H9 (cell line): ENCODE data around the gene ATOX1. TPM values are rescaled to one million over a fixed set of nuclear protein-coding genes. Genes with fewer than 3 reads are reported as not detected.

Experiments used
- DNase-seq: peaks from one replicate; pipeline ENCODE4 v3.0.0-alpha.2; 2017
- H2AFZ ChIP-seq: one replicate; pipeline ENCODE4 v1.6.1; 2013; ENCODE audit warnings: mild to moderate bottlenecking, low read length, control low read depth, moderate library complexity
- H2AK5ac ChIP-seq: 2 replicates; pipeline ENCODE4 v1.6.1; 2013; ENCODE audit warnings: low read length, control low read depth, mixed read lengths; ENCODE audit not compliant: insufficient read length
- H2BK120ac ChIP-seq: one replicate; pipeline ENCODE4 v1.6.1; 2013; ENCODE audit warnings: low read depth, mild to moderate bottlenecking, low read length, control low read depth, inconsistent platforms; ENCODE audit not compliant: poor library complexity, severe bottlenecking
- H2BK12ac ChIP-seq: 2 replicates; pipeline ENCODE4 v1.6.1; 2013; ENCODE audit warnings: low read length, control low read depth, mixed read lengths, low read depth; ENCODE audit not compliant: insufficient read length
- H2BK15ac ChIP-seq: 2 replicates; pipeline ENCODE4 v1.6.1; 2013; ENCODE audit warnings: low read depth, low read length, control low read depth
- H2BK20ac ChIP-seq: one replicate; pipeline ENCODE4 v1.6.1; 2013; ENCODE audit warnings: low read depth, mild to moderate bottlenecking, low read length, control low read depth, inconsistent platforms; ENCODE audit not compliant: poor library complexity, severe bottlenecking
- H2BK5ac ChIP-seq: 2 replicates; pipeline ENCODE4 v1.6.1; 2013; ENCODE audit warnings: low read length, control low read depth, mixed read lengths; ENCODE audit not compliant: insufficient read length
- H3K14ac ChIP-seq: 2 replicates; pipeline ENCODE4 v1.6.1; 2013; ENCODE audit warnings: low read length, control low read depth; ENCODE audit not compliant: insufficient read depth
- H3K18ac ChIP-seq: 2 replicates; pipeline ENCODE4 v1.6.1; 2013; ENCODE audit warnings: low read depth, mild to moderate bottlenecking, mixed read lengths, low read length, control low read depth; ENCODE audit not compliant: insufficient read length
- H3K23ac ChIP-seq: 2 replicates; pipeline ENCODE4 v1.6.1; 2013; ENCODE audit warnings: low read length, control low read depth, mixed read lengths, low read depth; ENCODE audit not compliant: insufficient read length
- H3K23me2 ChIP-seq: 2 replicates; pipeline ENCODE4 v1.6.1; 2013; ENCODE audit warnings: low read depth, mild to moderate bottlenecking, mixed read lengths, low read length, control low read depth; ENCODE audit not compliant: insufficient read length, poor library complexity, severe bottlenecking
- H3K27ac ChIP-seq: 2 replicates; pipeline ENCODE4 v1.5.1; 2013; ENCODE audit warnings: low read length, control low read depth, mixed read lengths, low read depth; ENCODE audit not compliant: insufficient read length
- H3K27me3 ChIP-seq: 2 replicates; pipeline ENCODE4 v1.6.1; 2013; ENCODE audit warnings: low read length, control low read depth, inconsistent platforms; ENCODE audit not compliant: insufficient read depth
- H3K4ac ChIP-seq: 2 replicates; pipeline ENCODE4 v1.6.1; 2013; ENCODE audit warnings: low read depth, mild to moderate bottlenecking, control low read depth, inconsistent platforms, low read length, moderate library complexity
- H3K4me1 ChIP-seq: 2 replicates; pipeline ENCODE4 v1.6.1; 2013; ENCODE audit warnings: low read length, control low read depth, inconsistent platforms; ENCODE audit not compliant: insufficient read depth
- H3K4me2 ChIP-seq: 2 replicates; pipeline ENCODE4 v1.6.1; 2013; ENCODE audit warnings: low read length, control low read depth, mixed read lengths; ENCODE audit not compliant: insufficient read length, insufficient read depth
- H3K56ac ChIP-seq: 2 replicates; pipeline ENCODE4 v1.6.1; 2013; ENCODE audit warnings: low read depth, mild to moderate bottlenecking, mixed read lengths, low read length, control low read depth; ENCODE audit not compliant: insufficient read length
- H3K79me1 ChIP-seq: 2 replicates; pipeline ENCODE4 v1.6.1; 2013; ENCODE audit warnings: low read depth, mild to moderate bottlenecking, moderate library complexity, low read length, control low read depth, inconsistent platforms; ENCODE audit not compliant: insufficient read depth, poor library complexity, severe bottlenecking
- H3K79me2 ChIP-seq: 2 replicates; pipeline ENCODE4 v1.6.1; 2013; ENCODE audit warnings: low read length, control low read depth, inconsistent platforms; ENCODE audit not compliant: insufficient read depth
- H3K9ac ChIP-seq: 2 replicates; pipeline ENCODE4 v1.6.1; 2013; ENCODE audit warnings: low read length, control low read depth, mixed read lengths; ENCODE audit not compliant: insufficient read length; ENCODE audit errors: extremely low read depth
- H3K9me3 ChIP-seq: one replicate; pipeline ENCODE4 v1.6.1; 2013; ENCODE audit warnings: low read depth, low read length, inconsistent platforms; ENCODE audit not compliant: control insufficient read depth
- H3T11ph ChIP-seq: one replicate; pipeline ENCODE4 v1.6.1; 2013; ENCODE audit warnings: mild to moderate bottlenecking, low read length, control low read depth, inconsistent platforms
- H4K20me1 ChIP-seq: one replicate; pipeline ENCODE4 v1.6.1; 2013; ENCODE audit not compliant: control insufficient read depth, insufficient read length, insufficient read depth
- H4K5ac ChIP-seq: 2 replicates; pipeline ENCODE4 v1.6.1; 2013; ENCODE audit warnings: low read depth, mild to moderate bottlenecking, mixed read lengths, low read length, control low read depth; ENCODE audit not compliant: insufficient read length
- H4K8ac ChIP-seq: replicated peaks from 2 replicates; pipeline ENCODE4 v1.6.1; 2013; ENCODE audit warnings: low read length, control low read depth, mixed read lengths, low read depth; ENCODE audit not compliant: insufficient read length
- H4K91ac ChIP-seq: 2 replicates; pipeline ENCODE4 v1.6.1; 2013; ENCODE audit warnings: low read depth, mild to moderate bottlenecking, moderate library complexity, mixed read lengths, low read length, control low read depth; ENCODE audit not compliant: insufficient read length
- H3K27ac Mint-ChIP-seq, 3 experiments: 2 replicates in 2 of 3; 3 replicates in 1 of 3; pipeline ENCODE4 v1.8.0; 2020 to 2021; ENCODE audit warnings: mixed read lengths in 3 of 3, mild to moderate bottlenecking in 1 of 3, moderate library complexity in 1 of 3
- H3K27me3 Mint-ChIP-seq: 2 replicates; pipeline ENCODE4 v1.8.0; 2021; ENCODE audit warnings: low read depth, mild to moderate bottlenecking, moderate library complexity, mixed read lengths
- H3K36me3 Mint-ChIP-seq, 3 experiments: 2 replicates in 2 of 3; 3 replicates in 1 of 3; pipeline ENCODE4 v1.8.0; 2020 to 2021; ENCODE audit warnings: low read depth in 3 of 3, mixed read lengths in 3 of 3; ENCODE audit not compliant: insufficient read depth in 1 of 3
- H3K4me1 Mint-ChIP-seq, 2 experiments: 2 replicates each; pipeline ENCODE4 v1.8.0; 2020; ENCODE audit warnings: mixed read lengths in 2 of 2
- H3K4me3 Mint-ChIP-seq, 2 experiments: 2 replicates in 1 of 2; 3 replicates in 1 of 2; pipeline ENCODE4 v1.8.0; 2020 to 2021; ENCODE audit warnings: mild to moderate bottlenecking in 2 of 2, mixed read lengths in 2 of 2, moderate library complexity in 1 of 2
- H3K9me3 Mint-ChIP-seq, 2 experiments: 2 replicates in 1 of 2; 3 replicates in 1 of 2; pipeline ENCODE4 v1.8.0; 2020; ENCODE audit warnings: mild to moderate bottlenecking in 2 of 2, mixed read lengths in 2 of 2, moderate library complexity in 1 of 2
- CTCF ChIP-seq: fragments of 200-600 bp; sonication (generic); conservative IDR thresholded peaks from 3 replicates; pipeline ENCODE4 v1.8.0; 2021; ENCODE audit warnings: antibody characterized with exemption, mild to moderate bottlenecking
- WGBS: extraction: QIAGEN DNeasy Blood & Tissue Kit; methylation state at CpG from one replicate; pipeline ENCODE4 v1.1.7; 2013; ENCODE audit warnings: missing lambda C conversion rate, low lambda C conversion rate, mixed read lengths; ENCODE audit not compliant: insufficient read length; ENCODE audit errors: extremely low coverage; 5-methylcytosine and 5-hydroxymethylcytosine counted together
- total RNA-seq: library from RNA; stranded (reverse); gene quantifications from 2 replicates; pipeline ENCODE4 v1.2.1, GENCODE V29; 2021

ATOX1 gene
- total RNA-seq, 1 experiment from 2014 or later: 75.0 TPM

DNA sequence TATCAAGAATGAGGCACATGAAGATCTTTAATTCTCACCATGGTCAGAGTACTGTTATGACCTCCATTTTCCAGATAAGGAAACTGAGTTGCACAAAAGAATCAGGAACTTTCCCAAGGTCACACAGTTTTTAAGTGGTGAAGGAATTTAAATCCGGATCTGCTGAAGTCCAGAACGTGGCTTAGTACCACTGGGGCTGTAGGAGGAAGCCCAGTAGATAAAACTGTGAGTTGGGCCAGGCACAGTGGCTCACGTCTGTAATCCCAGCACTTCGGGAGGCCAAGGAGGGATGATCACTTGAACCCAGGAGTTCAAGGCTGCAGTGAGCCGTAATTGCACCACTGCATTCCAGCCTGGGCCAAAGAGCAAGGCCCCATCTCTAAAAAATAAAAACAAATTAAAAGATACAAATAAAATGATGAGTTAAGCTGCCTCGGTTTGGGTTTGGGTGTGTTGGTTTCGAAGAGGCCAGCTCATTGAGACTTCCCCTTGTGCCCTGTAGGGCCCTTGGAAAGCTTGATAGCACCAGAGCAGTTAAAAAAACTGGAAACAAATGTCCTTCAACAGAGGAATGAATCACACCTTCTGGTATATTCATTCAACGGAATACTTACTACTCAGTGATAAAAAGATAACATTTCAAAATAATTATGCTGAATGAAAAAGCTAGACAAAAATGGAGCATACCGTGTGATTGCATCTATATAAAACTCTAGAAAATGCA is 20.1 kb downstream of the ATOX1 start:
- Histone ChIP-seq H3K14ac (no peak overlapping the region), H4K5ac (no peak overlapping the region), H4K8ac (no peak overlapping the region), H4K91ac (no peak overlapping the region), H3K4me2 (no peak overlapping the region), H2BK15ac (no peak overlapping the region), H3K4ac (no peak overlapping the region), H2BK120ac (no peak overlapping the region), H3K27ac (no peak overlapping the region), H3K4me1 (peaks cover 7% of the 10 kb centered on the region; the same call in 1 of the 2 replicates), H2AFZ (no peak overlapping the region), H2AK5ac (no peak overlapping the region), H3K79me2 (no peaks in the 10 kb centered on the region), H3K56ac (no peak overlapping the region), H3T11ph (no peak overlapping the region), H3K23ac (no peak overlapping the region), H2BK20ac (no peak overlapping the region), H4K20me1 (no peaks in the 10 kb centered on the region), H3K9ac (no peak overlapping the region), H3K79me1 (no peaks in the 10 kb centered on the region), H3K27me3 (no peaks in the 10 kb centered on the region), H3K18ac (no peak overlapping the region), H3K9me3 (no peaks in the 10 kb centered on the region), H2BK5ac (no peak overlapping the region), H3K23me2 (no peaks in the 10 kb centered on the region), H2BK12ac (no peak overlapping the region)
- Mint-ChIP-seq H3K36me3 (peaks cover 0 to 3% (median 0%) of the 10 kb centered on the region in 3 experiments; a peak in 1 of 7 replicates), H3K4me1 (peaks cover 23% of the 10 kb centered on the region in 2 experiments), H3K9me3 (no peaks in the 10 kb centered on the region), H3K27ac (no peak overlapping the region), H3K4me3 (no peak overlapping the region), H3K27me3 (no peaks in the 10 kb centered on the region)
- WGBS: no CpG with 5 or more reads among the region's 9 CpGs
- DNase-seq: no peak
- no peak for TF ChIP-seq CTCF
